GM21717 (cell line): ENCODE measurements around the gene GCM1.

ENCODE experiments used
- ATAC-seq: cut with Tn5 transposase; IDR thresholded peaks from one replicate; pipeline ENCODE4 v1.9.1; 2021; ENCODE audit warnings: mild to moderate bottlenecking, moderate library complexity; ENCODE audit not compliant: unreplicated experiment

Gene GCM1

GRCh38 chr6:53154071-53154470 lies 5.4 kb upstream of the GCM1 start:
- ATAC-seq, result no peak

- no peak for ATAC-seq
Measured at GRCh38 chr6:53152576-53152975, 3.9 kb upstream of the GCM1 start.

- ATAC-seq, result no peak
Measured at GRCh38 chr6:53151676-53152075, 3.0 kb upstream of the GCM1 start.

- no peak for ATAC-seq
Measured at GRCh38 chr6:53144802-53145201, 3.8 kb downstream of the GCM1 start.

GRCh38 chr6:53143710-53144109 lies 4.9 kb downstream of the GCM1 start:
- no peak for ATAC-seq

- no peak for ATAC-seq
Measured at GRCh38 chr6:53142810-53143209, 5.8 kb downstream of the GCM1 start.

GRCh38 chr6:53139841-53140413 lies 8.7 kb downstream of the GCM1 start:
- ATAC-seq, result no peak

GRCh38 chr6:53136000-53136609 lies 12.5 kb downstream of the GCM1 start:
- no peak for ATAC-seq

- ATAC-seq, result no peak
Measured at GRCh38 chr6:53134601-53135235, 13.9 kb downstream of the GCM1 start.

- no peak for ATAC-seq
Measured at GRCh38 chr6:53133961-53134360, 14.7 kb downstream of the GCM1 start.

- no peak for ATAC-seq
Measured at GRCh38 chr6:53130569-53131290, 17.9 kb downstream of the GCM1 start.

GRCh38 chr6:53128842-53129241 lies 19.8 kb downstream of the GCM1 start:
- no peak for ATAC-seq

GRCh38 chr6:53125276-53125675 lies 23.4 kb downstream of the GCM1 start:
- ATAC-seq, result no peak

GRCh38 chr6:53124131-53124800 lies 24.4 kb downstream of the GCM1 start:
- ATAC-seq, result no peak

- no peak for ATAC-seq
Measured at GRCh38 chr6:53119772-53120409, 28.8 kb downstream of the GCM1 start.

GRCh38 chr6:53119349-53119748 lies 29.3 kb downstream of the GCM1 start:
- ATAC-seq, result no peak

- ATAC-seq, result no peak
Measured at GRCh38 chr6:53115741-53116140, 32.9 kb downstream of the GCM1 start.

GRCh38 chr6:53115113-53115512 lies 33.5 kb downstream of the GCM1 start:
- no peak for ATAC-seq

GRCh38 chr6:53113742-53114141 lies 34.9 kb downstream of the GCM1 start:
- no peak for ATAC-seq

GRCh38 chr6:53112871-53113270 lies 35.8 kb downstream of the GCM1 start:
- no peak for ATAC-seq

GRCh38 chr6:53112404-53112803 lies 36.2 kb downstream of the GCM1 start:
- ATAC-seq, result no peak
